K562 (cell line): ENCODE results near the gene RSPRY1. TPM values are rescaled to one million over a fixed set of nuclear protein-coding genes. Genes with fewer than 3 reads are reported as not detected.

Experiments
- CTBP1 ChIP-seq: fragments of 450-650 bp; IDR thresholded peaks from 2 replicates; pipeline ENCODE4 v1.6.1; 2016; ENCODE audit warnings: borderline replicate concordance
- DPF2 ChIP-seq: fragments of 450-650 bp; IDR thresholded peaks from 2 replicates; pipeline ENCODE4 v1.6.1; 2016
- FOXP1 ChIP-seq: sonication (generic); formaldehyde crosslinking; IDR thresholded peaks from 2 replicates; pipeline ENCODE4 v1.8.0; 2022; ENCODE audit warnings: mild to moderate bottlenecking, missing genetic modification reagents
- KLF6 ChIP-seq: fragments of 250-450 bp; sonication (Bioruptor Pico); IDR thresholded peaks from 2 replicates; pipeline ENCODE4 v1.4.0; 2020; ENCODE audit warnings: mild to moderate bottlenecking, moderate library complexity, borderline replicate concordance
- MEIS2 ChIP-seq: fragments of 450-650 bp; IDR thresholded peaks from 2 replicates; pipeline ENCODE4 v1.6.1; 2014; ENCODE audit warnings: mild to moderate bottlenecking; ENCODE audit not compliant: partially characterized antibody
- NCOA6 ChIP-seq: fragments of 450-650 bp; IDR thresholded peaks from 2 replicates; pipeline ENCODE4 v1.6.1; 2017; ENCODE audit warnings: mild to moderate bottlenecking
- NFE2L1 ChIP-seq: fragments of 450-650 bp; IDR thresholded peaks from 2 replicates; pipeline ENCODE4 v1.6.1; 2016; ENCODE audit warnings: missing genetic modification characterization, low read depth, mild to moderate bottlenecking, missing compliant biosample characterization, moderate library complexity, borderline replicate concordance
- PHB2 ChIP-seq: fragments of 450-650 bp; IDR thresholded peaks from 2 replicates; pipeline ENCODE4 v1.6.1; 2017; ENCODE audit warnings: low read depth
- RAD21 ChIP-seq, 2 experiments: fragments of 250-450 bp in 1 of 2; fragments of 450-650 bp in 1 of 2; sonication (Bioruptor Pico) in 1 of 2; formaldehyde crosslinking in 1 of 2; IDR thresholded peaks in 1 of 2; conservative IDR thresholded peaks in 1 of 2; 2 replicates each; pipeline versions ENCODE4 v1.4.0 to v1.8.0; 2020 to 2022; ENCODE audit warnings: mild to moderate bottlenecking in 2 of 2, moderate library complexity in 1 of 2
- SAFB2 ChIP-seq: fragments of 200-400 bp; formaldehyde crosslinking; IDR thresholded peaks from 2 replicates; pipeline ENCODE4 v1.6.1; 2018; ENCODE audit warnings: borderline replicate concordance, low read length, low read depth, moderate library complexity; ENCODE audit not compliant: severe bottlenecking
- SMAD3 ChIP-seq: fragments of 450-650 bp; formaldehyde crosslinking; conservative IDR thresholded peaks from 2 replicates; pipeline ENCODE4 v1.4.0; 2020; ENCODE audit warnings: mild to moderate bottlenecking
- ZFX ChIP-seq: sonication (generic); formaldehyde crosslinking; IDR thresholded peaks from 2 replicates; pipeline ENCODE4 v1.8.0; 2022; ENCODE audit warnings: mild to moderate bottlenecking, missing genetic modification reagents, moderate library complexity
- ZNF282 ChIP-seq: sonication (generic); formaldehyde crosslinking; IDR thresholded peaks from 2 replicates; pipeline ENCODE4 v1.8.1; 2023; ENCODE audit warnings: missing genetic modification reagents
- ZNF3 ChIP-seq: fragments of 250-450 bp; sonication (Bioruptor Pico); IDR thresholded peaks from 2 replicates; pipeline ENCODE4 v1.5.0; 2021; ENCODE audit warnings: mild to moderate bottlenecking, moderate library complexity
- ZNF431 ChIP-seq: sonication (generic); formaldehyde crosslinking; IDR thresholded peaks from 2 replicates; pipeline ENCODE4 v1.8.0; 2022; ENCODE audit warnings: mild to moderate bottlenecking, missing genetic modification reagents
- ZNF589 ChIP-seq: fragments of 200-800 bp; sonication (Bioruptor generic); IDR thresholded peaks from 2 replicates; pipeline ENCODE4 v1.6.1; 2016; ENCODE audit warnings: low read depth, missing genetic modification characterization, missing compliant biosample characterization
- polyA plus RNA-seq, 8 experiments: library from polyadenylated mRNA; depleted of rRNA in 4 of 8; stranded (reverse) in 5 of 8; unstranded in 3 of 8; fragments of >200 nt; fragmentation: Nextera tagmentation in 2 of 8; fragmentation: Illumina TruSeq in 1 of 8; extraction: Ambion mirVana in 2 of 8; extraction: Trizol in 1 of 8; gene quantifications; 2 replicates each; pipeline versions ENCODE4 v1.2.1 to v1.2.3, GENCODE V29; 2011 to 2014; ENCODE audit warnings: inconsistent platforms in 1 of 8, missing spikeins in 1 of 8
- total RNA-seq, 7 experiments: library from RNA; depleted of rRNA in 6 of 7; stranded (reverse); fragments of >200 nt in 6 of 7; fragmentation: Illumina TruSeq in 2 of 7; extraction: Trizol in 2 of 7; gene quantifications; 2 replicates each; pipeline versions ENCODE4 v1.2.1 to v1.2.3, GENCODE V29; 2011 to 2021; ENCODE audit warnings: low replicate concordance in 1 of 7
- TF ChIP-seq, protein P1 (sequence below): fragments of 450-650 bp; IDR thresholded peaks from 2 replicates; pipeline ENCODE4 v1.6.1; 2018; ENCODE audit not compliant: partially characterized antibody
- TF ChIP-seq, protein P2 (sequence below): fragments of 250-450 bp; sonication (Bioruptor Pico); IDR thresholded peaks from 2 replicates; pipeline ENCODE4 v1.8.0; 2021; ENCODE audit warnings: mild to moderate bottlenecking, moderate library complexity
- TF ChIP-seq, protein P3 (sequence below): sonication (generic); formaldehyde crosslinking; IDR thresholded peaks from 2 replicates; pipeline ENCODE4 v1.8.0; 2022; ENCODE audit warnings: mild to moderate bottlenecking, missing genetic modification reagents
- TF ChIP-seq, protein P4 (sequence below): fragments of 450-650 bp; formaldehyde crosslinking; IDR thresholded peaks from 2 replicates; pipeline ENCODE4 v1.4.0; 2020; ENCODE audit warnings: mild to moderate bottlenecking, moderate library complexity

Gene RSPRY1
- total and polyA plus RNA-seq, 9 of the 15 experiments (the other 6 are each of a cell fraction or from before 2014, with no cell fraction given), result 10.2 to 27.8 (median 20.8) TPM

- TF ChIP-seq, protein P1, sequence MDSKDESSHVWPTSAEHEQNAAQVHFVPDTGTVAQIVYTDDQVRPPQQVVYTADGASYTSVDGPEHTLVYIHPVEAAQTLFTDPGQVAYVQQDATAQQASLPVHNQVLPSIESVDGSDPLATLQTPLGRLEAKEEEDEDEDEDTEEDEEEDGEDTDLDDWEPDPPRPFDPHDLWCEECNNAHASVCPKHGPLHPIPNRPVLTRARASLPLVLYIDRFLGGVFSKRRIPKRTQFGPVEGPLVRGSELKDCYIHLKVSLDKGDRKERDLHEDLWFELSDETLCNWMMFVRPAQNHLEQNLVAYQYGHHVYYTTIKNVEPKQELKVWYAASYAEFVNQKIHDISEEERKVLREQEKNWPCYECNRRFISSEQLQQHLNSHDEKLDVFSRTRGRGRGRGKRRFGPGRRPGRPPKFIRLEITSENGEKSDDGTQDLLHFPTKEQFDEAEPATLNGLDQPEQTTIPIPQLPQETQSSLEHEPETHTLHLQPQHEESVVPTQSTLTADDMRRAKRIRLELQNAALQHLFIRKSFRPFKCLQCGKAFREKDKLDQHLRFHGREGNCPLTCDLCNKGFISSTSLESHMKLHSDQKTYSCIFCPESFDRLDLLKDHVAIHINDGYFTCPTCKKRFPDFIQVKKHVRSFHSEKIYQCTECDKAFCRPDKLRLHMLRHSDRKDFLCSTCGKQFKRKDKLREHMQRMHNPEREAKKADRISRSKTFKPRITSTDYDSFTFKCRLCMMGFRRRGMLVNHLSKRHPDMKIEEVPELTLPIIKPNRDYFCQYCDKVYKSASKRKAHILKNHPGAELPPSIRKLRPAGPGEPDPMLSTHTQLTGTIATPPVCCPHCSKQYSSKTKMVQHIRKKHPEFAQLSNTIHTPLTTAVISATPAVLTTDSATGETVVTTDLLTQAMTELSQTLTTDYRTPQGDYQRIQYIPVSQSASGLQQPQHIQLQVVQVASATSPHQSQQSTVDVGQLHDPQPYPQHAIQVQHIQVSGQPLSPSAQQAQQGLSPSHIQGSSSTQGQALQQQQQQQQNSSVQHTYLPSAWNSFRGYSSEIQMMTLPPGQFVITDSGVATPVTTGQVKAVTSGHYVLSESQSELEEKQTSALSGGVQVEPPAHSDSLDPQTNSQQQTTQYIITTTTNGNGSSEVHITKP, result no peak
- TF ChIP-seq, protein P2, sequence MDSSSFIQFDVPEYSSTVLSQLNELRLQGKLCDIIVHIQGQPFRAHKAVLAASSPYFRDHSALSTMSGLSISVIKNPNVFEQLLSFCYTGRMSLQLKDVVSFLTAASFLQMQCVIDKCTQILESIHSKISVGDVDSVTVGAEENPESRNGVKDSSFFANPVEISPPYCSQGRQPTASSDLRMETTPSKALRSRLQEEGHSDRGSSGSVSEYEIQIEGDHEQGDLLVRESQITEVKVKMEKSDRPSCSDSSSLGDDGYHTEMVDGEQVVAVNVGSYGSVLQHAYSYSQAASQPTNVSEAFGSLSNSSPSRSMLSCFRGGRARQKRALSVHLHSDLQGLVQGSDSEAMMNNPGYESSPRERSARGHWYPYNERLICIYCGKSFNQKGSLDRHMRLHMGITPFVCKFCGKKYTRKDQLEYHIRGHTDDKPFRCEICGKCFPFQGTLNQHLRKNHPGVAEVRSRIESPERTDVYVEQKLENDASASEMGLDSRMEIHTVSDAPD (CRISPR knock-in tag), result no peak
- TF ChIP-seq ZNF282, result no peak
- TF ChIP-seq, protein P3, sequence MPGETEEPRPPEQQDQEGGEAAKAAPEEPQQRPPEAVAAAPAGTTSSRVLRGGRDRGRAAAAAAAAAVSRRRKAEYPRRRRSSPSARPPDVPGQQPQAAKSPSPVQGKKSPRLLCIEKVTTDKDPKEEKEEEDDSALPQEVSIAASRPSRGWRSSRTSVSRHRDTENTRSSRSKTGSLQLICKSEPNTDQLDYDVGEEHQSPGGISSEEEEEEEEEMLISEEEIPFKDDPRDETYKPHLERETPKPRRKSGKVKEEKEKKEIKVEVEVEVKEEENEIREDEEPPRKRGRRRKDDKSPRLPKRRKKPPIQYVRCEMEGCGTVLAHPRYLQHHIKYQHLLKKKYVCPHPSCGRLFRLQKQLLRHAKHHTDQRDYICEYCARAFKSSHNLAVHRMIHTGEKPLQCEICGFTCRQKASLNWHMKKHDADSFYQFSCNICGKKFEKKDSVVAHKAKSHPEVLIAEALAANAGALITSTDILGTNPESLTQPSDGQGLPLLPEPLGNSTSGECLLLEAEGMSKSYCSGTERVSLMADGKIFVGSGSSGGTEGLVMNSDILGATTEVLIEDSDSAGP (CRISPR knock-in tag), result no peak
- peak; percentile 72 for TF ChIP-seq FOXP1
- peak; percentile 99 for TF ChIP-seq CTBP1
- TF ChIP-seq NCOA6, result no peak
- TF ChIP-seq KLF6 (CRISPR knock-in tag), result 0 out of 2 replicates have a peak, but pooled peaks have one; percentile 42
- TF ChIP-seq NFE2L1 (tag), result no peak
- TF ChIP-seq ZNF3 (CRISPR knock-in tag), result no peak
- no peak for TF ChIP-seq SAFB2
- TF ChIP-seq ZNF589 (CRISPR knock-in tag), result no peak
- no peak for TF ChIP-seq ZNF431
- TF ChIP-seq, protein P4, sequence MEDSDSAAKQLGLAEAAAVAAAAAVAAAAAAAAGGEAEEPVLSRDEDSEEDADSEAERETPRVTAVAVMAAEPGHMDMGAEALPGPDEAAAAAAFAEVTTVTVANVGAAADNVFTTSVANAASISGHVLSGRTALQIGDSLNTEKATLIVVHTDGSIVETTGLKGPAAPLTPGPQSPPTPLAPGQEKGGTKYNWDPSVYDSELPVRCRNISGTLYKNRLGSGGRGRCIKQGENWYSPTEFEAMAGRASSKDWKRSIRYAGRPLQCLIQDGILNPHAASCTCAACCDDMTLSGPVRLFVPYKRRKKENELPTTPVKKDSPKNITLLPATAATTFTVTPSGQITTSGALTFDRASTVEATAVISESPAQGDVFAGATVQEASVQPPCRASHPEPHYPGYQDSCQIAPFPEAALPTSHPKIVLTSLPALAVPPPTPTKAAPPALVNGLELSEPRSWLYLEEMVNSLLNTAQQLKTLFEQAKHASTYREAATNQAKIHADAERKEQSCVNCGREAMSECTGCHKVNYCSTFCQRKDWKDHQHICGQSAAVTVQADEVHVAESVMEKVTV (CRISPR knock-in tag), result 0 out of 2 replicates have a peak, but pooled peaks have one; percentile 28
- TF ChIP-seq PHB2, result no peak
- TF ChIP-seq MEIS2, result peak; percentile 77
- peak; percentile 51 to 64 for TF ChIP-seq RAD21 (CRISPR knock-in tag; conservative IDR thresholded peaks at IDR 0.05 in 1 of 2, IDR thresholded peaks at IDR 0.05 in 1 of 2)
- no peak; the same call in 1 of the 2 replicates for TF ChIP-seq SMAD3 (CRISPR knock-in tag)
- TF ChIP-seq DPF2, result no peak
- peak; percentile 100 for TF ChIP-seq ZFX (CRISPR knock-in tag)
These were observed 58.8 kb downstream of the RSPRY1 start, which contains the start of gene ARL2BP (continued) for GRCh38 chr16:57244767-57245471.
